HG03039 (cell line): Measurements from ENCODE around the gene CHRM5.
A peak's percentile ranks its signal among the peaks of the same experiment; 100 is the strongest.

ENCODE experiments used
- ATAC-seq: cut with Tn5 transposase; IDR thresholded peaks from one replicate; pipeline ENCODE4 v1.9.1; 2021; ENCODE audit warnings: mild to moderate bottlenecking, moderate library complexity; ENCODE audit not compliant: unreplicated experiment

CHRM5 gene

GRCh38 chr15:34084086-34084485 lies 115.8 kb downstream of the CHRM5 start:
- ATAC-seq, result no peak

GRCh38 chr15:34085746-34086145 lies 117.4 kb downstream of the CHRM5 start:
- no peak for ATAC-seq

- ATAC-seq, result no peak
Observed at GRCh38 chr15:34099914-34100313, 131.6 kb downstream of the CHRM5 start.

GRCh38 chr15:34101366-34102174 lies 133.3 kb downstream of the CHRM5 start, which contains the start of the genes EMC7 and PGBD4:
EMC7 (minus strand) TSS chr15:34101862; CDS start chr15:34101839, 23 bp downstream.
PGBD4 (plus strand) TSS chr15:34102083; CDS start chr15:34102532, 449 bp downstream.
- ATAC-seq, result peak; percentile 97

GRCh38 chr15:34102175-34102925 lies 134.1 kb downstream of the CHRM5 start:
- ATAC-seq, result no peak

GRCh38 chr15:34106423-34106822 lies 138.1 kb downstream of the CHRM5 start:
- ATAC-seq, result no peak

GRCh38 chr15:34107315-34107714 lies 139.0 kb downstream of the CHRM5 start:
- ATAC-seq, result no peak

- no peak for ATAC-seq
Observed at GRCh38 chr15:34109797-34110663, 141.7 kb downstream of the CHRM5 start.

GRCh38 chr15:34111488-34111887 lies 143.2 kb downstream of the CHRM5 start:
- ATAC-seq, result no peak

GRCh38 chr15:34114215-34114614 lies 145.9 kb downstream of the CHRM5 start:
- no peak for ATAC-seq

- ATAC-seq, result no peak
Observed at GRCh38 chr15:34114739-34115138, 146.4 kb downstream of the CHRM5 start.

GRCh38 chr15:34116620-34117019 lies 148.3 kb downstream of the CHRM5 start:
- no peak for ATAC-seq
